HL-60 (cell line): ENCODE results near the gene FBXL5.

ENCODE experiments used
- DNase-seq, 2 experiments: peaks; one replicate each; pipeline ENCODE4 v3.0.0-alpha.2; 2010 to 2020; ENCODE audit warnings: low read depth in 1 of 2, low spot score in 1 of 2
- H3K27ac ChIP-seq: fragments of 250-450 bp; sonication (Bioruptor Pico); replicated peaks from 2 replicates; pipeline ENCODE4 v1.5.1; 2020; ENCODE audit warnings: mild to moderate bottlenecking, moderate library complexity
- H3K27me3 ChIP-seq: fragments of 250-450 bp; sonication (Bioruptor Pico); 2 replicates; pipeline ENCODE4 v1.5.1; 2021; ENCODE audit warnings: mild to moderate bottlenecking, moderate library complexity; ENCODE audit not compliant: insufficient read depth, poor library complexity, severe bottlenecking
- H3K4me3 ChIP-seq: replicated peaks from 2 replicates; pipeline ENCODE4 v1.5.1; 2011; ENCODE audit warnings: mild to moderate bottlenecking, control low read depth, low read length; ENCODE audit not compliant: insufficient read depth
- CTCF ChIP-seq: IDR thresholded peaks from one replicate; pipeline ENCODE4 v1.5.1; 2011; ENCODE audit warnings: low read length, control low read depth, inconsistent platforms; ENCODE audit not compliant: insufficient read depth
- GABPA ChIP-seq: IDR thresholded peaks from 2 replicates; pipeline ENCODE4 v1.6.1; 2012; ENCODE audit warnings: low read depth
- POLR2AphosphoS5 ChIP-seq: IDR thresholded peaks from 2 replicates; pipeline ENCODE4 v1.6.1; 2012; ENCODE audit warnings: low read depth
- SPI1 ChIP-seq: IDR thresholded peaks from 2 replicates; pipeline ENCODE4 v1.6.1; 2012; ENCODE audit warnings: low read depth, mild to moderate bottlenecking, borderline replicate concordance
- TF ChIP-seq, protein P1 (sequence below): IDR thresholded peaks from 2 replicates; pipeline ENCODE4 v1.6.1; 2012; ENCODE audit warnings: low read depth; ENCODE audit not compliant: insufficient replicate concordance

Gene FBXL5

DNA sequence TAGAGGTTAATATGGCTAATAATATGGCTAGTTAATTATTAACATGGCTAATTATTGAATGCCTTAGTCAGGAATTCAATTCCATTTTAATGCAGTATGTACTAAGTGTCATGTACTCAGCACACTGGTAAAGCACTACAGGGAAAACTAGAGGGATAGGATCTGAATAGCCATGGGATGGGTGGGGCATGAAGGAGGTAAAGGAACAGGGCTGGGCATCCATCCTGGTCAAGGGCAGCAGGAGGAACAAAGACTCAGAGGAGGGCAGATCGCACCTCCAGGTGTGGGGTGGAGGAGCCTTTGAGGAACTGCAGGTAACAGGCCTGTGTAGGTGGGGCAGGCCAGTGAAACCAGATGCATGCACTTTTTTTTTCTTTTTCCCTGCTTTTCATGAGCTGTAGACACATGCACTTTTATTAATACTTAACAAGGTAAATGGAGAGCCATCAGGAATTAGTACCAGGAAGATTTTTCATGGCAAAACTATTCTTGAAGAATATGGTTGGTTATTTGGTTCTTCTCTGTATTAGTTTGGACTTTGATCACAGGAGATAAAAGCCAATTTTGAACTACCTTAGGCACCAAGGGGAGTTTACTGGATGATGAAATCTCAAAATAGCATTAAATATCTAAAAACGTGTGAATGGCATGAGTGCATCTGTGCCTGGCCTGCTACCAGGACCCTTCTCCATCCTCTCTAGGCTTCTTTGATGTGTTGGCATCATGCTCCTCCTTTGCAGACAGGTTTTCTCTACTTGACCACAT is 97.2 kb downstream of the FBXL5 start:
- TF ChIP-seq POLR2AphosphoS5: no peak
- TF ChIP-seq, protein P1, sequence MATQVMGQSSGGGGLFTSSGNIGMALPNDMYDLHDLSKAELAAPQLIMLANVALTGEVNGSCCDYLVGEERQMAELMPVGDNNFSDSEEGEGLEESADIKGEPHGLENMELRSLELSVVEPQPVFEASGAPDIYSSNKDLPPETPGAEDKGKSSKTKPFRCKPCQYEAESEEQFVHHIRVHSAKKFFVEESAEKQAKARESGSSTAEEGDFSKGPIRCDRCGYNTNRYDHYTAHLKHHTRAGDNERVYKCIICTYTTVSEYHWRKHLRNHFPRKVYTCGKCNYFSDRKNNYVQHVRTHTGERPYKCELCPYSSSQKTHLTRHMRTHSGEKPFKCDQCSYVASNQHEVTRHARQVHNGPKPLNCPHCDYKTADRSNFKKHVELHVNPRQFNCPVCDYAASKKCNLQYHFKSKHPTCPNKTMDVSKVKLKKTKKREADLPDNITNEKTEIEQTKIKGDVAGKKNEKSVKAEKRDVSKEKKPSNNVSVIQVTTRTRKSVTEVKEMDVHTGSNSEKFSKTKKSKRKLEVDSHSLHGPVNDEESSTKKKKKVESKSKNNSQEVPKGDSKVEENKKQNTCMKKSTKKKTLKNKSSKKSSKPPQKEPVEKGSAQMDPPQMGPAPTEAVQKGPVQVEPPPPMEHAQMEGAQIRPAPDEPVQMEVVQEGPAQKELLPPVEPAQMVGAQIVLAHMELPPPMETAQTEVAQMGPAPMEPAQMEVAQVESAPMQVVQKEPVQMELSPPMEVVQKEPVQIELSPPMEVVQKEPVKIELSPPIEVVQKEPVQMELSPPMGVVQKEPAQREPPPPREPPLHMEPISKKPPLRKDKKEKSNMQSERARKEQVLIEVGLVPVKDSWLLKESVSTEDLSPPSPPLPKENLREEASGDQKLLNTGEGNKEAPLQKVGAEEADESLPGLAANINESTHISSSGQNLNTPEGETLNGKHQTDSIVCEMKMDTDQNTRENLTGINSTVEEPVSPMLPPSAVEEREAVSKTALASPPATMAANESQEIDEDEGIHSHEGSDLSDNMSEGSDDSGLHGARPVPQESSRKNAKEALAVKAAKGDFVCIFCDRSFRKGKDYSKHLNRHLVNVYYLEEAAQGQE: no peak
- no peak for TF ChIP-seq GABPA
- no peak for TF ChIP-seq SPI1
- TF ChIP-seq CTCF: no peak
- H3K4me3 ChIP-seq: no peak overlapping the region
- no peaks in the 10 kb centered on the region for H3K27me3 ChIP-seq
- H3K27ac ChIP-seq: no peak overlapping the region
- DNase-seq: no peak

DNA sequence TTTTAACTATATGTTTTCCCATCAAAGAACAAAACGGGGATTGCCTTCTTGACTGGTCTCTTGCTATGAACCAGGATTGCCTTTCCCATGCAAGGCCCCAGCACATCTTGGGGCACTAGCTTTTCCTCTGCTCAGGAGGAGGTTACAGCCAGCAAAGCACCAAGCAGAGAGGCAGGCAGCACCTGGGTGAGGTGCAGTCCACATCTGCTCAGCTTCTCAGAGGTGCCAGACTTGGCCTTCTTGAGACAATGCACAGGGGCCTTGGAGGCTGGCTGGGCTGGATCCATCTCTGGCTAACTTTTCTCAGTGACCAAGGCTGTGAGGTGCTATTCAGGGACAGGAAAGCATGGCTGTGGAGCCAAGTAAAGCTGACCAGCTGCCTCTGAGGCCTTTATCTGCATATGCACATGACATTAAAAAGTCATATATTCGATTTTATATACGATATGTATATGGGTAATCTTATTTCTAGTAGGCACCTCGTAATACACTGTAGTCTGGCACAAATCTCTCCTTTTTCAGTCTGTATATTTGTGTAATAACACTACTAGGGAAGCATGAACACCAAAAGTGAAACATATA is 98.6 kb downstream of the FBXL5 start:
- DNase-seq: no peak

More for the DNA sequence above, 98.6 kb downstream of the FBXL5 start:
- TF ChIP-seq, protein P1: no peak
- TF ChIP-seq GABPA: no peak
- no peak for TF ChIP-seq CTCF
- TF ChIP-seq SPI1: no peak
- no peak for TF ChIP-seq POLR2AphosphoS5
- Histone ChIP-seq H3K27ac (no peak overlapping the region), H3K27me3 (no peaks in the 10 kb centered on the region), H3K4me3 (no peak overlapping the region)
